ENCODE measurements around the gene ATP5MC3. TPM values are rescaled to one million over a fixed set of nuclear protein-coding genes. Genes with fewer than 3 reads are reported as not detected.

The ATP5MC3 gene
- total and polyA plus RNA-seq, 2 donors (not counting 3 experiments of a cell fraction or from before 2014, with no cell fraction given): 201 to 452 TPM

DNA sequence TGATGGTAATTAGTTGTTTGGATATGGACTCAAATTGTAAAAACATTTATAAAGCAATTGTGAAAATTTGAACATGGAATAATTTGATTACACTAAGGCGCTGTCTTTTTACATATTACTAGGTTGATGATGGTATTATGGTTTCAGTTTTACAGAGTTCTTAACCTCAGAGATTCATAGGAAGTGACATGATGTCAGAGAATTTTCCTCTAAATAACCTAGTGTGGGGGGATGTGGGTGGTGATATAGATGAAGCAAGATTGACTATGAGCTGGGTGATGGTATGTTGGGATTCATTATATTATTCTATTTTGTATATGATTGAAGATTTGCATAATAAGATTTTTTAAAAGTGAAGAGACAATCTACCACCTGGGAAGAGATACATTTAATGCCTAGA, 45.9 kb upstream of the ATP5MC3 start:
- no peaks in the 10 kb centered on the region for H3K9me3 ChIP-seq (replicated peaks; ENCODE audit: control insufficient read depth, insufficient read depth, low read length)
- FAIRE-seq (no peak), DNase-seq (ENCODE audit: low read depth, low spot score) (no peak)
- H3K36me3 ChIP-seq (ENCODE audit: control insufficient read depth in 2 of 2, extremely low read depth in 1 of 2, insufficient read depth in 2 of 2, low read length in 2 of 2): no peaks in the 10 kb centered on the region
- no TSS peak for BruUV-seq (replicated peaks)
- dilution Hi-C loops (cut with MboI; ENCODE audit: extremely low pct_ligation_motif_present, low sequenced_read_pairs) (no loop called here), intact Hi-C loops (cut with micrococcal nuclease) (no loop called here)
- H3K4me1 ChIP-seq (ENCODE audit: control insufficient read depth, extremely low read depth, insufficient read depth, low read length): no peaks in the 10 kb centered on the region
- POLR2A ChIA-PET: no interaction called here
- H3K4me3 ChIP-seq (replicated peaks in 1 of 3; ENCODE audit: insufficient read depth in 1 of 3, low read depth in 1 of 3, low read length in 3 of 3): no peak overlapping the region
- H3K4me2 ChIP-seq (ENCODE audit: insufficient read depth, low read length): no peak overlapping the region
- H3K9ac ChIP-seq (replicated peaks; ENCODE audit: extremely low read depth, insufficient read depth, low read length): no peak overlapping the region
- no peaks in the 10 kb centered on the region for H3K27me3 ChIP-seq (ENCODE audit: control insufficient read depth in 2 of 2, insufficient read depth in 2 of 2, low read length in 2 of 2)
- no peaks in the 10 kb centered on the region for H3K9me1 ChIP-seq (replicated peaks; ENCODE audit: control insufficient read depth, extremely low read depth, insufficient read depth, low read length)
- TF ChIP-seq POLR2A (IDR thresholded peaks at IDR 0.05; ENCODE audit: low read depth, low read length): no peak
- TF ChIP-seq POLR2AphosphoS5 (IDR thresholded peaks at IDR 0.05; ENCODE audit: insufficient read depth, low read depth, low read length): no peak
- no peak for TF ChIP-seq EZH2 (IDR thresholded peaks at IDR 0.05; ENCODE audit: borderline replicate concordance, low read depth, low read length, severe bottlenecking)
- no peak for TF ChIP-seq FOS (IDR thresholded peaks at IDR 0.05; ENCODE audit: borderline replicate concordance, insufficient read depth, low read length)
- no peak for TF ChIP-seq GATA2 (IDR thresholded peaks at IDR 0.05; ENCODE audit: insufficient read depth, insufficient read length, low read depth, low read length)
- TF ChIP-seq, protein P1, sequence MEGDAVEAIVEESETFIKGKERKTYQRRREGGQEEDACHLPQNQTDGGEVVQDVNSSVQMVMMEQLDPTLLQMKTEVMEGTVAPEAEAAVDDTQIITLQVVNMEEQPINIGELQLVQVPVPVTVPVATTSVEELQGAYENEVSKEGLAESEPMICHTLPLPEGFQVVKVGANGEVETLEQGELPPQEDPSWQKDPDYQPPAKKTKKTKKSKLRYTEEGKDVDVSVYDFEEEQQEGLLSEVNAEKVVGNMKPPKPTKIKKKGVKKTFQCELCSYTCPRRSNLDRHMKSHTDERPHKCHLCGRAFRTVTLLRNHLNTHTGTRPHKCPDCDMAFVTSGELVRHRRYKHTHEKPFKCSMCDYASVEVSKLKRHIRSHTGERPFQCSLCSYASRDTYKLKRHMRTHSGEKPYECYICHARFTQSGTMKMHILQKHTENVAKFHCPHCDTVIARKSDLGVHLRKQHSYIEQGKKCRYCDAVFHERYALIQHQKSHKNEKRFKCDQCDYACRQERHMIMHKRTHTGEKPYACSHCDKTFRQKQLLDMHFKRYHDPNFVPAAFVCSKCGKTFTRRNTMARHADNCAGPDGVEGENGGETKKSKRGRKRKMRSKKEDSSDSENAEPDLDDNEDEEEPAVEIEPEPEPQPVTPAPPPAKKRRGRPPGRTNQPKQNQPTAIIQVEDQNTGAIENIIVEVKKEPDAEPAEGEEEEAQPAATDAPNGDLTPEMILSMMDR (IDR thresholded peaks at IDR 0.05; ENCODE audit: extremely low read depth in 1 of 2, insufficient read depth in 1 of 2, low read depth in 1 of 2, low read length in 2 of 2): no peak
- CTCF ChIA-PET: interaction anchor here (3.2 kb wide), 1 partner anchor 24 kb away, joined by 17 read pairs; no protein-coding TSS in a partner anchor
- H3K79me2 ChIP-seq (ENCODE audit: control insufficient read depth, insufficient read depth, low read length): no peaks in the 10 kb centered on the region
- no peak overlapping the region for H2AFZ ChIP-seq (ENCODE audit: low read depth, low read length)
- no peak overlapping the region for H3K27ac ChIP-seq (ENCODE audit: insufficient read depth, low read depth, low read length)
- H4K20me1 ChIP-seq (replicated peaks; ENCODE audit: control insufficient read depth, extremely low read depth, insufficient read depth, low read length): no peaks in the 10 kb centered on the region

- Histone ChIP-seq H3K9ac (replicated peaks; ENCODE audit: extremely low read depth, insufficient read depth, low read length) (no peak overlapping the region), H3K36me3 (ENCODE audit: control insufficient read depth in 2 of 2, extremely low read depth in 1 of 2, insufficient read depth in 2 of 2, low read length in 2 of 2) (no peaks in the 10 kb centered on the region), H3K79me2 (ENCODE audit: control insufficient read depth, insufficient read depth, low read length) (no peaks in the 10 kb centered on the region), H3K27me3 (ENCODE audit: control insufficient read depth in 2 of 2, insufficient read depth in 2 of 2, low read length in 2 of 2) (peaks cover 0 to 2% of the 10 kb centered on the region in 2 experiments), H3K4me3 (replicated peaks in 1 of 3; ENCODE audit: insufficient read depth in 1 of 3, low read depth in 1 of 3, low read length in 3 of 3) (no peak overlapping the region), H2AFZ (ENCODE audit: low read depth, low read length) (no peak overlapping the region), H3K27ac (ENCODE audit: insufficient read depth, low read depth, low read length) (no peak overlapping the region), H3K4me1 (ENCODE audit: control insufficient read depth, extremely low read depth, insufficient read depth, low read length) (no peaks in the 10 kb centered on the region), H4K20me1 (replicated peaks; ENCODE audit: control insufficient read depth, extremely low read depth, insufficient read depth, low read length) (no peaks in the 10 kb centered on the region), H3K9me3 (replicated peaks; ENCODE audit: control insufficient read depth, insufficient read depth, low read length) (no peaks in the 10 kb centered on the region), H3K4me2 (ENCODE audit: insufficient read depth, low read length) (no peak overlapping the region), H3K9me1 (replicated peaks; ENCODE audit: control insufficient read depth, extremely low read depth, insufficient read depth, low read length) (no peaks in the 10 kb centered on the region)
- no peak for TF ChIP-seq EZH2 (IDR thresholded peaks at IDR 0.05; ENCODE audit: borderline replicate concordance, low read depth, low read length, severe bottlenecking)
- no peak for TF ChIP-seq FOS (IDR thresholded peaks at IDR 0.05; ENCODE audit: borderline replicate concordance, insufficient read depth, low read length)
- TF ChIP-seq, protein P1 (IDR thresholded peaks at IDR 0.05; ENCODE audit: extremely low read depth in 1 of 2, insufficient read depth in 1 of 2, low read depth in 1 of 2, low read length in 2 of 2): no peak
- no peak for TF ChIP-seq GATA2 (IDR thresholded peaks at IDR 0.05; ENCODE audit: insufficient read depth, insufficient read length, low read depth, low read length)
- no peak for TF ChIP-seq MYC (IDR thresholded peaks at IDR 0.05; ENCODE audit: low read depth, low read length)
- TF ChIP-seq POLR2AphosphoS5 (IDR thresholded peaks at IDR 0.05; ENCODE audit: insufficient read depth, low read depth, low read length): no peak
- no peak for TF ChIP-seq POLR2A (IDR thresholded peaks at IDR 0.05; ENCODE audit: low read depth, low read length)
- TF ChIP-seq JUN (IDR thresholded peaks at IDR 0.05; ENCODE audit: borderline replicate concordance, insufficient read depth, insufficient read length, low read depth): no peak
- TF ChIP-seq MAX (IDR thresholded peaks at IDR 0.05; ENCODE audit: insufficient read depth, insufficient read length): no peak
- dilution Hi-C loops (cut with MboI; ENCODE audit: extremely low pct_ligation_motif_present, low sequenced_read_pairs): no loop called here
- POLR2A ChIA-PET: no interaction called here
- CTCF ChIA-PET: interaction anchor here (1.5 to 4.3 kb wide), 2 partner anchors 16 to 31 kb away, joined by 3 to 14 read pairs; no protein-coding TSS in a partner anchor
- DNase-seq (ENCODE audit: low read depth, low spot score): no peak
- intact Hi-C loops (cut with micrococcal nuclease): no loop called here
- BruUV-seq (replicated peaks): no TSS peak
- no peak for FAIRE-seq
These were observed 38.6 kb upstream of the ATP5MC3 start for GRCh38 chr2:175220075-175220474.

All from endothelial cell of umbilical vein (primary cell).